Measurements from ENCODE around the gene SHROOM4.

GRCh38 chrX:50565718-50566117, 248.3 kb downstream of the SHROOM4 start:
- TF ChIP-seq, protein P1, sequence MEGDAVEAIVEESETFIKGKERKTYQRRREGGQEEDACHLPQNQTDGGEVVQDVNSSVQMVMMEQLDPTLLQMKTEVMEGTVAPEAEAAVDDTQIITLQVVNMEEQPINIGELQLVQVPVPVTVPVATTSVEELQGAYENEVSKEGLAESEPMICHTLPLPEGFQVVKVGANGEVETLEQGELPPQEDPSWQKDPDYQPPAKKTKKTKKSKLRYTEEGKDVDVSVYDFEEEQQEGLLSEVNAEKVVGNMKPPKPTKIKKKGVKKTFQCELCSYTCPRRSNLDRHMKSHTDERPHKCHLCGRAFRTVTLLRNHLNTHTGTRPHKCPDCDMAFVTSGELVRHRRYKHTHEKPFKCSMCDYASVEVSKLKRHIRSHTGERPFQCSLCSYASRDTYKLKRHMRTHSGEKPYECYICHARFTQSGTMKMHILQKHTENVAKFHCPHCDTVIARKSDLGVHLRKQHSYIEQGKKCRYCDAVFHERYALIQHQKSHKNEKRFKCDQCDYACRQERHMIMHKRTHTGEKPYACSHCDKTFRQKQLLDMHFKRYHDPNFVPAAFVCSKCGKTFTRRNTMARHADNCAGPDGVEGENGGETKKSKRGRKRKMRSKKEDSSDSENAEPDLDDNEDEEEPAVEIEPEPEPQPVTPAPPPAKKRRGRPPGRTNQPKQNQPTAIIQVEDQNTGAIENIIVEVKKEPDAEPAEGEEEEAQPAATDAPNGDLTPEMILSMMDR (IDR thresholded peaks at IDR 0.05) = no peak
- TF ChIP-seq POLR2A (IDR thresholded peaks at IDR 0.05) = no peak

Measured in Peyer's patch (tissue), 4 donors.